Immature natural killer cell (primary cell): Measurements from ENCODE around the gene C6. TPM values are rescaled to one million over a fixed set of nuclear protein-coding genes. Genes with fewer than 3 reads are reported as not detected.
"Not testable (repeated sequence)": the region's sequence is repeated elsewhere in the genome, so short reads cannot be mapped to it uniquely, and the experiment has no call there.

Source experiments
- DNase-seq, 3 donors: peaks; one replicate each; pipeline ENCODE4 v3.0.0; 2022; ENCODE audit warnings: mixed read lengths in 1 of 3
- H3K27ac Mint-ChIP-seq, 6 donors: one replicate each; pipeline ENCODE4 v1.8.0; 2020; ENCODE audit warnings: mixed read lengths in 6 of 6, mild to moderate bottlenecking in 5 of 6, inconsistent platforms in 4 of 6, moderate library complexity in 3 of 6
- H3K27me3 Mint-ChIP-seq, 3 donors: one replicate each; pipeline ENCODE4 v1.8.0; 2020 to 2021; ENCODE audit warnings: low read depth in 3 of 3, mild to moderate bottlenecking in 3 of 3, mixed read lengths in 3 of 3, moderate library complexity in 3 of 3, inconsistent platforms in 1 of 3
- H3K36me3 Mint-ChIP-seq, 3 donors: one replicate each; pipeline ENCODE4 v1.8.0; 2020; ENCODE audit warnings: mixed read lengths in 3 of 3, inconsistent platforms in 2 of 3, mild to moderate bottlenecking in 2 of 3
- H3K4me1 Mint-ChIP-seq, 2 donors: one replicate each; pipeline ENCODE4 v1.8.0; 2020; ENCODE audit warnings: inconsistent platforms in 2 of 2, mild to moderate bottlenecking in 2 of 2, mixed read lengths in 2 of 2, moderate library complexity in 1 of 2
- H3K4me3 Mint-ChIP-seq, 5 donors: one replicate each; pipeline ENCODE4 v1.8.0; 2020; ENCODE audit warnings: mild to moderate bottlenecking in 5 of 5, mixed read lengths in 5 of 5, inconsistent platforms in 3 of 5, moderate library complexity in 3 of 5
- H3K9me3 Mint-ChIP-seq, 6 donors: one replicate each; pipeline ENCODE4 v1.8.0; 2020; ENCODE audit warnings: mild to moderate bottlenecking in 6 of 6, mixed read lengths in 6 of 6, inconsistent platforms in 4 of 6, moderate library complexity in 3 of 6
- polyA plus RNA-seq, 3 donors: library from polyadenylated mRNA; unstranded; fragments of 300-500 nt; fragmentation: Illumina TruSeq; gene quantifications; one replicate each; pipeline ENCODE4 v1.2.3, GENCODE V29; 2021

C6 gene
- not detected for polyA plus RNA-seq

DNA sequence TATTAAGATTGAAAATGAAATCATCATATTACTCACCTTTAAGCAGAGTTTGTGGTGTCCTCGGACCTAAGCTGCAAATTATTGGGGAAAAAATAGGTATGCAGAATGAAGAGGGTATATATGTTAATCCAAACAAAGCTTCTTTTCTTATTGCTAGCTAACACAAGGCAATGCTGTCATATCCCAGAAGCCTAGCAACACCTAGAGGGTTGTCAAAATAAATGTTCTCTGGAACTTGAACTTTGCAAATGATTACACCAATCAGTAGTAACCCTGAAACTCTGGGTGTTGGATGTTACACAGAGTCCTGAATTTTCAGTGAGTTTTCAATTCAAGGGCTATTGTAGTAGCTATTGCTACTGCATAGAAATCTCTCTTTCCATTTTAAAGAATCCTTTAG is at the start of gene C6:
Gene C6, minus strand, starts transcription at position 193 of the 400 bp plus-strand sequence. CDS start 10,302 bp downstream, outside the sequence.
- Mint-ChIP-seq H3K27ac (no peak within 1 kb of the TSS), H3K4me3 (no peak within 1 kb of the TSS), H3K9me3 (peaks cover 0 to 14% (median 3%) of the 10 kb centered on the region in 6 donors), H3K4me1 (no peaks in the 10 kb centered on the region), H3K36me3 (no peaks in the 10 kb centered on the region), H3K27me3 (peaks cover 0 to 2% (median 0%) of the 10 kb centered on the region in 3 donors)
- DNase-seq, result no peak

DNA sequence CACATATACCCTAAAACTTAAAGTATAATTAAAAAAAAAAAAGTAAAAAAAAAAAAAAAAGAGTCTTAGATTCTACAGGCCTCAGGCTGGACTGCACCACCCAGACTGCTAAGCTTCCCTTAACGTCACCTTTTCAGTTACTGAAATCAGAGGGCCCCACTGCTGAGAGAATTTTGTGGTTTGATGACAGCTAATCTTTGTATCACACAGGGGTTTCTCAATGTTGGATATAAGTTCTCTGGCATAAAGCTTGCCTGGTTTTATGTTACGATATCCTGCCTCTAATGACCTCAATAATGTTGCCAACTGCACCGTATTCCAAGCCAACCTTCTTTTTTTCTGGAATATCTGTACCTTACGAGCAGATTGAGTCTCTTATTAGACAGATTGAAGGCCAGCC is 43.1 kb upstream of the C6 start:
- Mint-ChIP-seq H3K4me3 (no peak overlapping the region), H3K27ac (no peak overlapping the region), H3K4me1 (no peaks in the 10 kb centered on the region), H3K27me3 (peaks cover 0 to 6% (median 0%) of the 10 kb centered on the region in 3 donors), H3K9me3 (peaks cover 0 to 17% (median 5%) of the 10 kb centered on the region in 6 donors), H3K36me3 (no peaks in the 10 kb centered on the region)
- no peak for DNase-seq

DNA sequence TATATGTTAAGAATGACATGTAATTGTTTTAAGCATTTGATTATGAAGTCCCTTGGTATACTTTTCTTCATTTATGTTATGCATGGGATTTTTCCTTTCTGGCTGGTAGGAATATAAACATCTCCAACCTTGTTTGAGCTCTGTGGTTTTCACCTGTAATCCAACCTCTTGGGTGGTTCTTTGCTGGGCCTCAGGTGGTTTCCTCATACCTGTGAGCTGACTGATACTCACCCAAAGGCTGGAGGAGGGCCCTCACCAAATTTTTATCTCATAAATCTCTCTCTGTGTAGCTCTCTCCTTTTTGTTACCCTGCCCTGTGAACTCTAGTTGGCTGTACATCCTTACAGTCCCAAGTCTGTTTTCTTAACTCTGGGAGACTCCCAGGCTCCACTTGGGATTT is 39.8 kb upstream of the C6 start:
- peaks cover 0 to 6% (median 4%) of the 10 kb centered on the region in 6 donors for H3K9me3 Mint-ChIP-seq
- no peak overlapping the region for H3K27ac Mint-ChIP-seq
- no peaks in the 10 kb centered on the region for H3K36me3 Mint-ChIP-seq
- H3K4me3 Mint-ChIP-seq, result no peak overlapping the region
- peaks cover 0 to 4% (median 0%) of the 10 kb centered on the region in 3 donors for H3K27me3 Mint-ChIP-seq
- DNase-seq, result no peak
- H3K4me1 Mint-ChIP-seq, result no peaks in the 10 kb centered on the region

DNA sequence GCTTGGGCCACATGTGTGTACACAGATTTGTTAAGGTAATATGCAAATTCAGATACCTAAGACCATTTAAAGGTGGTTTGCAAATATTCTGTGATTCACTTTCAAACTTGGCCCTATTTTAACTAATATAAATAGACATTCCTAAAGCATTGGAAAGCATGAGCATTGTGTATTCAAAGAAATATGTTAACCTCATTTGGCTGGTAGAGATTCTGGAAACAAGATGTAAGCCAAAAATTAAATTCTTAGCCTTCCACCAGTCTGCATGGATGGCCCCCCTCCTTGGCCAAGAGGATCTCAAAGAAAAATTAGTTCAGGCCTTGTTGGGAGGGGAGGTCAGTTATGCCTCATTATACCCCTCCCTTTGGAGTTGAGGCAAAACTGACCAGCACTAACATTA is 38.7 kb upstream of the C6 start:
- no peaks in the 10 kb centered on the region for H3K4me1 Mint-ChIP-seq
- peaks cover 0 to 4% (median 0%) of the 10 kb centered on the region in 3 donors for H3K27me3 Mint-ChIP-seq
- H3K4me3 Mint-ChIP-seq, result no peak overlapping the region
- DNase-seq, result no peak
- H3K36me3 Mint-ChIP-seq, result no peaks in the 10 kb centered on the region
- peaks cover 0 to 6% (median 4%) of the 10 kb centered on the region in 6 donors for H3K9me3 Mint-ChIP-seq
- H3K27ac Mint-ChIP-seq, result no peak overlapping the region

DNA sequence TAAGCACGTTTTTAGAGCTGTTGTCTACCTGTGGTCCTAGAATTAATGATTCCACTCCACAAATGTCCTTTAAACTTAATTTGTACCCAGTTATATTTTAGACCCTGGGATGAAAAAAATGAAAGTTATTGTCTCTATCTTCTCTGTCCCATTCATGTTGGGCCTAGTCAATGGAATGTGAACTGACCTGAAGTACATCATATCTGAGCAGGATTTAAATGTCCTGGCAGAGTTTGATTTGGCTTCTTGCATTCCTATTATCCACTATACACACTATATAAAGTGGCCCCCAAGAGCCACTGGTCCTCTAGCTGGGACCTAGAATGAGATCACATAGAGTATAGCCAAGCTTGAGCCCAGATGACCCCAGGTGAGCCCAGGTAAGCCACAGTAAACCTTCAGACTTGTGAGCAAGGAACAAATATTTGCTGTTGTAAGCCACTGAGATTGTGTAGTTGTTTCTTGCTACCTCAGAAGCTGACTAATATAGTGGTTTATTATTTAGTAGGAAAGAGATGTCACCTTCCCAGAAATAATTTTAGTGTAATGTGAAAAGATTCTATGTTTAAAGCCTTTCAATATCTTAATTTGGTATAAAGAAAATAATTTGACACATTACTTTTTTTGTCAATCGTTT is 37.1 kb upstream of the C6 start:
- H3K4me3 Mint-ChIP-seq, result no peak overlapping the region
- DNase-seq, result no peak
- H3K4me1 Mint-ChIP-seq, result no peaks in the 10 kb centered on the region
- H3K9me3 Mint-ChIP-seq, result peaks cover under 1 to 8% (median 4%) of the 10 kb centered on the region in 6 donors
- peaks cover 0 to 4% (median 0%) of the 10 kb centered on the region in 3 donors for H3K27me3 Mint-ChIP-seq
- H3K36me3 Mint-ChIP-seq, result no peaks in the 10 kb centered on the region
- no peak overlapping the region for H3K27ac Mint-ChIP-seq

DNA sequence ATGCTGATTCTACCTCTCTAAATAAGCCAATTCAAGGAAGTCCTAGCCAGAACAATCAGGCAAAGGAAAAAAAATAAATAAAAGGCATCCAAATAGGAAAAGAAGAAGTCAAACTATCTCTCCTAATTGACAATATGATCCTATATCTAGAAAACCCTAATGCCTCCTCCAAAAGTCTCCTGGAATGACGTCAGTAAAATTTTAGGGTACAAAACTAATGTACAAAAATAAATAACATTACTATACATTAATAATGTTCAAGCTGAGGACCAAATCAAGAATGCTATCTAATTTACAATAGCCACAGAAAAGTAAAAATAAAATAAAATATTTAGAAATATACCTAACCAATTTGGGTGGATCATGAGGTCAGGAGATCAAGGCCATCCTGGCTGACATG is 33.8 kb upstream of the C6 start:
- DNase-seq, result no peak
- H3K36me3 Mint-ChIP-seq, result no peaks in the 10 kb centered on the region

DNA sequence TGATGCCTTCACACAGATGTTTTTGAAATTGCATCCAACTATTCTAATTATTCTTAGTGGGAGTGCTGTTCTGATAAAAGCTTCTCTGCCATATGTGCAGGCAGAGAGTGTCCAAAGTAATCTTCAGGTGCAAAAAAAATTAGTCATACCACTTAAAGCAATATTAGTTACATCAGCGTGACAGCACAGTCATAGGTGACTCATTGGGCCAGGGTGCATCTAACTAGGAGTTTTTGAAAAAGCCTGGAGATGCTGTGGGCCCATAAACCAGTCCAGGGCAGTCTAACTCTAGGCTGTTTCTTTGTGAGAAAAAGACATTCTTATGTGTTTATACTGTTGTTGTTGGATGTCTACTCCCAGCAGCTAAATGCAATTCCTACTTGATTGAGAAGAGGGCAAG is 33.0 kb upstream of the C6 start:
- Mint-ChIP-seq H3K36me3 (no peaks in the 10 kb centered on the region), H3K4me3 (no peak overlapping the region), H3K27me3 (no peaks in the 10 kb centered on the region), H3K4me1 (no peaks in the 10 kb centered on the region), H3K9me3 (peaks cover 0 to 8% (median 4%) of the 10 kb centered on the region in 6 donors), H3K27ac (no peak overlapping the region)
- DNase-seq, result no peak

More for the DNA sequence above, 33.8 kb upstream of the C6 start:
- peaks cover 0 to 6% (median 3%) of the 10 kb centered on the region in 6 donors for H3K9me3 Mint-ChIP-seq
- no peak overlapping the region for H3K27ac Mint-ChIP-seq
- H3K27me3 Mint-ChIP-seq, result no peaks in the 10 kb centered on the region
- no peaks in the 10 kb centered on the region for H3K4me1 Mint-ChIP-seq
- no peak overlapping the region for H3K4me3 Mint-ChIP-seq

DNA sequence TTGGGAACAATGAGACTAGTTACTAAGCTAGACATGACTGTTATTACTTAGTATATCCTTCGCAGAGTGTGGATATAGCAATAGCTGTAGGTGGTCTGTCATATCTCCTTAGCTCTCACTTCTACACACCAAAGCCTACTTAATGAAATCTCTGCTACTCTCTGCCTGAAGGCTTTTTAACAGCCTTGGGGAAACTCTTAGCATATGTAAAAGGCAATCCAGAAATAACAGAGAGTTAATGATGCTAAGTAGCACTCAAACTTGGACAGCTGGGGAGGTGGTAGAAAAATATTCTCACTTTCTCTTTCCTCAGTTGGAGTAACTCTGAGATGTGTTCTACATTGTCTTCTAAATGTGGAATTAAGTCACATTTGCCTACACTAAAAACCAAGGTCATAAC is 30.2 kb upstream of the C6 start:
- Mint-ChIP-seq H3K4me1 (no peaks in the 10 kb centered on the region), H3K36me3 (no peaks in the 10 kb centered on the region), H3K27ac (no peak overlapping the region), H3K27me3 (peaks cover 0 to 2% (median 0%) of the 10 kb centered on the region in 3 donors), H3K4me3 (no peak overlapping the region), H3K9me3 (peaks cover 3 to 23% (median 10%) of the 10 kb centered on the region in 6 donors)
- DNase-seq, result no peak

DNA sequence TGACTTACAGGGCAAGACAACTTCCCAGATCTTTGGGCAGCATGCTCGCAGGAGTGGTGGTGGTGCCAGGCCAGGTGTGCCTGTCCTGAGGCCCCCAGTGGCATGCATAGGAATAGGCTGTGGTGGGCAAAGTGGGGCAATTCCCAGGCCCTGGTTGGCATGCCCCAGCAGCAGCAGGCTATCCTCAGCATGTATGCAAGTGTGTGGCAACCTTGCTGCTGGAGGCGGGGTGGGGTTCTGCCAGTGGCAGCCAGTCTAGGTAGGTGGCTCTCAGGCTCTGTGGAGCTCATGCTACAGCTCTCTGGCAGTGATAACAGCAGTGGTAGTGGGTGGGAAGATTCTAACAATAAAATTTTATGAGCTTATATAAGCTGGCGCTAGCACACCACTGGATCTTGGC is 27.7 kb upstream of the C6 start:
- DNase-seq, result no peak
- Mint-ChIP-seq H3K4me3 (no peak overlapping the region), H3K27me3 (peaks cover 0 to 2% (median 0%) of the 10 kb centered on the region in 3 donors)

DNA sequence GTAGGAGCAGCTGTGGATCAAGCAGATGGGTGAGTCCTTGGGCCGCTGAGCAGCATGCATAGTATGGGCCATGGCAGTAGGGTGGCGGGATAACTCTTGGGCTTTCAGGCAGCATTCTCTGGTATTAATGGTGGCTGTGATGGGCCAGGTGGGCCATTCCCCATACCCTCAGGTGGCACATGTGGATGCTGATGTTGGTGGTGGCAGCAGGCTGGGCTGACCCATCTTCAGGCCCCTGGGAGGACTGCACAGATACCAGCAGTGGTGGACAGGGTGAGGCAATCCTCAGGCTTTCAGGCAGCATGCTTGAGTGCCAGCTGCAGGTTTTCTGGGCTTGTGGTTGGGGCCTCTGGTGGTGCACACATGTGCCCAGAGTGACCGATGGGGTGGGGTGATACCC is 27.1 kb upstream of the C6 start:
- Mint-ChIP-seq H3K27me3 (peaks cover 0 to 2% (median 0%) of the 10 kb centered on the region in 3 donors), H3K36me3 (no peaks in the 10 kb centered on the region), H3K9me3 (peaks cover 3 to 17% (median 9%) of the 10 kb centered on the region in 6 donors), H3K4me1 (no peaks in the 10 kb centered on the region), H3K27ac (no peak overlapping the region), H3K4me3 (no peak overlapping the region)
- DNase-seq, result no peak

More for the DNA sequence above, 27.7 kb upstream of the C6 start:
- H3K36me3 Mint-ChIP-seq, result no peaks in the 10 kb centered on the region
- H3K4me1 Mint-ChIP-seq, result no peaks in the 10 kb centered on the region
- H3K9me3 Mint-ChIP-seq, result peaks cover 3 to 18% (median 9%) of the 10 kb centered on the region in 6 donors
- H3K27ac Mint-ChIP-seq, result no peak overlapping the region

DNA sequence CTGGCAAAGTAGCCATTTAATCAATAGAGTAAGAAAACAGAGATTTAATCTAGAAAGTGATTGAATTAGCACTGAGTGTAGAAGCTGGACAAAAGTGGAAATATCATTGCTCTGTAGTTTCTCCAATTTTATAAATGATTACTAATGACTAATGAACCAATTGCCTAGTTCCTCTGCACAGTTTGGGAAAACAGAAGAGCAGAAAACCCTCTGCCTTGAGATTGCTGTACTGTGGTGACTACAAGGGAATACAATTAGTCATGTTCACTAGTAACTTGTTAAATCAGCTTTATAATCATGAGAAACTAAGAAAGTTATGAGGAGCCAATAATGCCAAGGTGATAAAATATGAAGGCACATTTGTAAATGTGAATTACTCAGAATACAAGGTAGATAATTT is 21.1 kb upstream of the C6 start:
- DNase-seq, result no peak
- H3K27me3 Mint-ChIP-seq, result no peaks in the 10 kb centered on the region
- no peak overlapping the region for H3K27ac Mint-ChIP-seq
- H3K9me3 Mint-ChIP-seq, result peaks cover 8 to 41% (median 28%) of the 10 kb centered on the region in 6 donors
- no peak overlapping the region for H3K4me3 Mint-ChIP-seq
- no peaks in the 10 kb centered on the region for H3K36me3 Mint-ChIP-seq
- no peaks in the 10 kb centered on the region for H3K4me1 Mint-ChIP-seq

DNA sequence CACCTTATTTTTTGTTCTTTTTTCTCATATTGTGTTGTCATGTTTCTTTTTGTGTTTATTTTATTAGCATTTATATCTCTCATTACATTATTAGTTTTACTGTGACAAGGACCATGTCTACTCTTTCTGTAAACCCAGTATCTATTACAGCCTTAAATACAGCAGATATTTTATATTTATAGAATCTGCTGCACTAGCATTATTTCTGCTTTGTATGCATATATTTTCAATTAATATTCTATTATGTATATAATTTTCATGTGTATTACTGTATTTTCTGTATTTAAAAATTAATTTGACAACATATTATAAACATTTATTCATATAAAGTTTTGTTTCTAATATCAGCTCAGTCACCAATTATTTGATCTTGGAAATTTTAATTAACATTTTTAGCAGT is 19.5 kb upstream of the C6 start:
- Mint-ChIP-seq H3K27ac (no peak overlapping the region), H3K9me3 (peaks cover 12 to 52% (median 31%) of the 10 kb centered on the region in 6 donors), H3K36me3 (peaks cover 0 to 3% (median 0%) of the 10 kb centered on the region in 3 donors), H3K4me3 (no peak overlapping the region), H3K4me1 (no peaks in the 10 kb centered on the region), H3K27me3 (peaks cover 0 to 2% (median 0%) of the 10 kb centered on the region in 3 donors)
- DNase-seq, result no peak

DNA sequence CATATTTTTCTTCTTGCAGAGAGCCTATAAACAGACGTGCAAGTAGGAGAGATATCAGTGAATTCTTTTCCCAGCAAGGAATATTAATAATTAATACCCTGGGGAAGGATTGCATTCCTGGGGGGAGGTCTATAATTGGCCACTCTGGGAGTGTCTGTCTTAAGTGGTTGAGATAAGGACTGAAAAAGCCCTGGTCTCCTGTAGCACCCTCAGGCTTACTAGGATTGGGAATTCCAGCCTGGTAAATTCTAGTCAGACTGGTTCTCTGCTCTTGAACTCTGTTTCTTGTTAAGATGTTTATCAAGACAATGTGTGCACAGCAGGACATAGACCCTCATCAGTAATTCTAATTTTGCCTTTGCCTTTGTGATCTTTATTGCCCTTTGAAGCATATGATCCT is 16.9 kb upstream of the C6 start:
- H3K4me3 Mint-ChIP-seq, H3K27ac Mint-ChIP-seq, H3K4me1 Mint-ChIP-seq, DNase-seq, H3K27me3 Mint-ChIP-seq, H3K36me3 Mint-ChIP-seq: not testable (repeated sequence)
- peaks cover 15 to 64% (median 36%) of the 10 kb centered on the region in 6 donors for H3K9me3 Mint-ChIP-seq

DNA sequence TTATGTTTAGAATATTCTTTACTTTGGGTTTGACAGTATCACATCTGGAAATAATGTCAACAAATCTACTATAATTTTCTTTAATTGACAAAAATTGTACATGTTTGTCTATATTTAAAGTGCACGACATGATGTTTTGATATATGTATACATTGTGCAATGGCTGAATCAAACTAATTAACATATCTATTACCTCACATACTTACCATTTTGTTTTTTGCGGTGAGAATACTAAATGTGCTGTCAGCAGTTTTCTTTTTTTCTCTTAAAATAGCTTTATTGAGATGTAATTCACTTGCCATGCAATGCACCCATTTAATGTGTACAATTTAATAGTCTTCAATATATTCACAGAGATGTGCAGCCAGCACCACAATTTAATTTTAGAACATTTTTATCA is 10.6 kb upstream of the C6 start:
- H3K4me3 Mint-ChIP-seq, result no peak overlapping the region
- no peak for DNase-seq
- H3K4me1 Mint-ChIP-seq, result no peaks in the 10 kb centered on the region
- H3K9me3 Mint-ChIP-seq, result peaks cover 7 to 24% (median 10%) of the 10 kb centered on the region in 6 donors
- peaks cover 0 to 6% (median 0%) of the 10 kb centered on the region in 3 donors for H3K27me3 Mint-ChIP-seq
- no peak overlapping the region for H3K27ac Mint-ChIP-seq
- H3K36me3 Mint-ChIP-seq, result peaks cover 0 to 3% (median 0%) of the 10 kb centered on the region in 3 donors
